Measurements from ENCODE around the gene MSL1.
A peak's percentile ranks its signal among the peaks of the same experiment; 100 is the strongest.

Gene MSL1

GRCh38 chr17:40103688-40104087 is 18.1 kb upstream of the MSL1 start:
- no peak for DNase-seq (ENCODE audit: low read depth in 1 of 2, low spot score in 1 of 2)

GRCh38 chr17:40104594-40105486 is 16.9 kb upstream of the MSL1 start:
- DNase-seq (ENCODE audit: low read depth in 1 of 2, low spot score in 1 of 2) = no peak

DNA sequence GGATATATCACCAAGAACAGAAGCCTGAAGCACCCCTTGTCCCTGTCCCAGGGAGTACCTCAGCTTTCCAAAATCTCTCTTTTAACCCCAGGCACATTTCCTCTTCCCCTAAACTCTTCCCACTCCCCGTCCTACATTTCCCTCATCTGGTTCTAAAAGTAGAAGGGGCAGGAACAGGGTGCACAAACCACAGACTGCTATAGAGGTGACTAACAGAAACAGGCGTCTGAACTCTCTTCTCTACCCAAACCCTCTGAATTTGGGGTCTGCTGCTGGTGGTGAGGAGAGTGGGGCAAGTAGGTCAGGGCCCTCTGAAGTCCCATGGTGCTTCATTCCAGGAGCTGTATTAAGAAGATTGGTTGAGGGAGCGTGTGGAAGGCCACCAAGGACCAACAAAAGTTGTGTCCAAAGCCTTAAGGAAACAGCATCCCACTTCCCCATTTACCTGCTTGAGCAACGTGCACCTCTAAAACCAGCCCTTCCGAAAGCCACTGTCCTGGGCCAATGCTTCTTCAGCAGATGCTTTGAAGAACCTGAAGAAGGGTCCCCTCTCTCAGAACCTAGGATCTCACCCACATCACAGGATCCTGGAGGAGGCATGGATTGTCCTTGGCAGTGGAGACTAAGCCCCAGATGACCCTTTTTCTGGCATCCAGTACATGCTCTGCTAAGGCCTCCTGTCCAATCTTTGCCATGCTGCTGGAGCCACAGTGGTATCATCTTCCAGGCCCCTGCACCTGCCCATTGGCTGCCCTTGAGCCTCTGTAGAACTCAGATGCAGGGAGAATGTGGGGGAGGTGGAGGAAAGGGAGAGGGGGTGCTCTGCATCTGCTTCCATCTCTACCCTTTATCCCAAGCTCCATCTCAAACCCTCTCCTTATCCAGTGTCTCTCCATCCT is 15.7 kb upstream of the MSL1 start:
- no peak for DNase-seq (ENCODE audit: low read depth in 1 of 2, low spot score in 1 of 2)

- no peak for DNase-seq (ENCODE audit: low read depth in 1 of 2, low spot score in 1 of 2)
These were observed 14.8 kb upstream of the MSL1 start for GRCh38 chr17:40106760-40107521.

- no peak for DNase-seq (ENCODE audit: low read depth in 1 of 2, low spot score in 1 of 2)
These were observed 14.1 kb upstream of the MSL1 start for GRCh38 chr17:40107522-40108174.

DNA sequence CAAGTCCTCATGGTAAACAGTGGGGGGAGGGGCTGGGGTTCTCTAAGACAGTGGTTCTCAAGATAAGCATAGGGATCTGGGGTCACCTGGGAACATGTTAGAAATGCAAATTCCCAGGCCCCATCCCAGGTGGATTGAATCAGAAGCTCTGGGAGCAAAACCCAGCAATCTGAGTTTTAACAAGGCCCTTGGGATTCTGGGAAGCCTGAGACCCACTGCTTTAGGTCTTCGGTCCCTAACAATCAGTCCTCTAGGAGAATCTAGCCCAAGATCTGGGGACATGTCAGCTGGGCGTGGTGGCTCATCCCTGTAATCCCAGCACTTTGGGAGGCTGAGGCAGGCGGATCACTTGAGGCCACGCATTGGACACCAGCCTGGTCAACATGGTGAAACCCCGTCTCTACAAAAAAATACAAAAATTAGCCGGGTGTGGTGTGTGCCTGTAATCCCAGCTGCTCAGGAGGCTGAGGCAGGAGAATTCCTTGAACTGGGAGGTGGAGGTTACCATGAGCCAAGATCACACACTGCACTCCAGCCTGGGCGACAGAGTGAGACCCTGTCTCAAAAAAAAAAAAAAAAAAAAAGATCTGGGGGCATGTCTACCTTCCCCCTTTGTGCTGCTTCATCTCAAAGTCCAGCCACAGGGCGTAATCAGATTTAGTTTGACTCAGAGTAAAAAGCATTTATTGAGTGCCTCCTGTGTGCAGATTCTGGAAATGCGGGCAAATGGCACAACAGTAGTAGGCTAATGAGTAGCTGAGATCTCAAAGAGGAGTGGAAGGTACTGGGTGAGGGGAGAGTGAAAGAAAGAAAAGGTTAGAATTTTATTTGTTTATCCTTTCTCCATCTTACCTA is 12.6 kb upstream of the MSL1 start:
- DNase-seq (ENCODE audit: low read depth in 1 of 2, low spot score in 1 of 2) = no peak

- no peak for DNase-seq (ENCODE audit: low read depth in 1 of 2, low spot score in 1 of 2)
These were observed 11.5 kb upstream of the MSL1 start for GRCh38 chr17:40110026-40110845.

DNA sequence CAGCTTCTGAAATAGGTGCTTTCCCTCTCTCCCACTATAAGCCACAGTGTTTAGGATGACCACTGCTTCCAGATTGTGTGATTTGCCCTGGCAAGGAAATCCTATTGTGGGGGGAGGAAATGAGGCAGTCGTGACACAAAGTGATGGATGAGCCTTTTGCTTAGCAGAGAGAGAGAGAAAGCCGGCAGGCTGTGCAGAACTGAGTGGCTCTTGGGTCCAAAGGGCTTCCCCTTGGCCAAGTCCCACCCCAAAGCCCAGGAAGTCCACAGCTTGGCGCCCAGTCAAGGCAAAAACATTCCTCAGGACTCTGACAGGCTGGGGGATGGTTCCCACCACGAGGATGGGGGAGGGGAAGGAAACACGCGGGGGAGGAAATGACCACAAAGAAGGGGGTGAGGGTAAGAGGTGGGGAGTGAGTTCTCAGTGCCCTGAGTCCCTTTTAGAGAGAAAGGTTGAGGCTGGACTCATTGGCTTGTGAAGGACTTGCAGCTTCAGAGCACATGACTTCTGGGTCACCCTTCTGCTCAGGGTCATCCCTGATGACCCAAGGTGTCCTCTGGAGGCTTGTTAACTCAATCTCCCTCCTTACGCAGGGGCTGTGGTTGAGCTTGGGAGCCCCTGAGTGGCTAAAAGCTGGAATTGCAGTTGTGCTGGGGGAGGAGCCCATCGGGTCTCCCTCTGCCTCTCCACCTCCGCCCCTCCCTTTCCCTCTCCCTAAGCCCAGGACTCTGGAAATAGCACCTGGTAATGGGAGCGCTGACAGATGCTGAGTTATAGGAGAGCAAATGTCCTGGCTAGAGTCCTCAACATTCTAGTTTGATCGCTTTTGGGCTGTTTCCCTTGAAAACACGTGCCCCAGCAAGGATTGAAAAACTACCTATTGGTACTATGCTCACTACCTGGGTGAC is 10.3 kb upstream of the MSL1 start:
- peak in 1 of 2 donors; percentile 65 for DNase-seq (ENCODE audit: low read depth in 1 of 2, low spot score in 1 of 2)

GRCh38 chr17:40112191-40112711 is 9.5 kb upstream of the MSL1 start:
- no peak for DNase-seq (ENCODE audit: low read depth in 1 of 2, low spot score in 1 of 2)

DNA sequence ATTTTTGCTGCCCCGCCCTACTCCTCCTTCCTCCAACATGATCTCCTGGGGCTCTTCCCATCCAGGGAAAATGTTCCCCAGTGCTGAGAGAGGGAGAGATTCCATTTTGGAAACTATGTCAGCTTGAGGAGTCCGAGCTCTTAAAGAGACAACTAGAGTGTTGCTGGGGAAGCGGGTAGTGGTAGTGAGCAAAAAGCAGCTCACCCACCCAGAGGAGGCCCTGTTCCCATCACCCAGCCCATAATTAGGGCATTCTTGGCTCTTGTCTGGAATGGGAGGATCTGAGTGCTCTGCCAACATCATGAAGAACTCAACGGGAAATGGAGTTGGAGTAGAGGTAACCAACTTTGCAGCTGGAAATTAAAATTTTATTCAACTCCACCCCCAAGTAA is 9.1 kb upstream of the MSL1 start:
- DNase-seq (ENCODE audit: low read depth in 1 of 2, low spot score in 1 of 2) = no peak

DNA sequence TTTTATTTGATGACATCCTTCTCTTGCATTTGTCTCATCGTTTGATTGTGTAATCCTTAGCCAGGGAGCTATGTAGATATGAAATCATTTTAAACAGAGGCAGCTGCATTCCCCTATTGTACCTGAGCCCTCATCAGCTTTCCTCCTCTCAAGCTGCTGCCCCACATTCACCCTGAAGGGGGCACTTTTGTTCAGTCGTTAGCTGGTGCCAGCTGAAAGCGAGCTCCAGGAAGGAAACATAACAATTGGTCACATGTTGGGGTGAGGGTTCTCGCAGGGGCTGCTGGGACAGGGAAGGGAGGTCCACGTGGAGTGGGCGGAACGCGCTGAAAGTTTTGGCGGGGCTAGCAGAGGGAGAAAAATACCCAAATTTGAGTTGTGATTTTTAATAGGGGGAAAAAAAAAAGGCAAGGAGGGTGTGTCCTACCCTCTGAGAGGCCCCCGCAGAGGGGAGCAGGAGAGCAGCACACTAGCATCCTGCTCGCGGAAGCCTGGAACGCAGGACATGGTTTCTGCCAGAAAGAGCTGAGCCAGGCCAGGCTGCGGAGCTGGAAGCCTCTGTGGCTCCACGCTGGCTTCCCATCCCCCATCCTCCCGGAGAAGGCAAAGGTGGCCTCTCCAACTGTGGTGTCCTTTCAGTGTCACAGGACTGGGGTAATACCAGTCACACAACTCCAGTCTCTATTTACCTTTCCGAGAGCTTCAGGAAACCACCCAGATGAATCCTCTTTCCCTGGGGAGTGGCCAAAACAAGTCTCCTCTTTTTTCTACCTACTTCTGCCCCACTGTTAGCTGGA is 8.5 kb upstream of the MSL1 start:
- DNase-seq (ENCODE audit: low read depth in 1 of 2, low spot score in 1 of 2) = peak; percentile 75 to 94

DNA sequence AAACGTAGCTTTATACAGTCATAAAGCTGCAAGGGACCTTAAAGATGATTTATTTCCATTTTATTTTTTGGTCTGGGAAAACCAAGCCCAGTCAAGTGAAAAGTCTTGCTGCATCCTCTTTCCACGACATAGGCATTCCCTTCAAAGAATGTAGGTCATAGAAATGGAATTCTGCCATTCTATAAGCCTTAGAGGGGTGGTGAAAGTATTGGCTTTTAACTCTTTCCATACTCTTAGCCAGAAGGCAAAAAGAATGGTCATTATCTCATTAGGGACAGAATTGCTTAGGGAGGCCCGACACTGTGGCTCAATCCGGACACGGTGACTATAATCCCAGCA is 7.9 kb upstream of the MSL1 start:
- no peak for DNase-seq (ENCODE audit: low read depth in 1 of 2, low spot score in 1 of 2)

DNA sequence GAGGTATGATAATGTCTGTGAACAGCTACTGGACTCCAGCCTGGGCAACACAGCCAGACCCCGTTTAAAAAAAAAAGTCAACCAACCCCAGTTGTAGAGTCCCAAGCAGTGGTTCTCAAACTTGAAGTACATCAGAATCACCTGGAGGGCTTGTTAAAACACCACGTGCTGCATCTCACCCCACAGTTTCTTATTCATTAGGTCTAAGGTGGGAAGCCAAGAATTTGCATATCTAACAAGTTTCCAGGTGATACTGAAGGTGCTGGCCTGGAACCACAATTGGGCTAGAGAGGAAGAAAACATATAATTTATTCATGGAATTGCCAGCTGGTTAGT is 6.7 kb upstream of the MSL1 start:
- DNase-seq (ENCODE audit: low read depth in 1 of 2, low spot score in 1 of 2) = no peak

DNA sequence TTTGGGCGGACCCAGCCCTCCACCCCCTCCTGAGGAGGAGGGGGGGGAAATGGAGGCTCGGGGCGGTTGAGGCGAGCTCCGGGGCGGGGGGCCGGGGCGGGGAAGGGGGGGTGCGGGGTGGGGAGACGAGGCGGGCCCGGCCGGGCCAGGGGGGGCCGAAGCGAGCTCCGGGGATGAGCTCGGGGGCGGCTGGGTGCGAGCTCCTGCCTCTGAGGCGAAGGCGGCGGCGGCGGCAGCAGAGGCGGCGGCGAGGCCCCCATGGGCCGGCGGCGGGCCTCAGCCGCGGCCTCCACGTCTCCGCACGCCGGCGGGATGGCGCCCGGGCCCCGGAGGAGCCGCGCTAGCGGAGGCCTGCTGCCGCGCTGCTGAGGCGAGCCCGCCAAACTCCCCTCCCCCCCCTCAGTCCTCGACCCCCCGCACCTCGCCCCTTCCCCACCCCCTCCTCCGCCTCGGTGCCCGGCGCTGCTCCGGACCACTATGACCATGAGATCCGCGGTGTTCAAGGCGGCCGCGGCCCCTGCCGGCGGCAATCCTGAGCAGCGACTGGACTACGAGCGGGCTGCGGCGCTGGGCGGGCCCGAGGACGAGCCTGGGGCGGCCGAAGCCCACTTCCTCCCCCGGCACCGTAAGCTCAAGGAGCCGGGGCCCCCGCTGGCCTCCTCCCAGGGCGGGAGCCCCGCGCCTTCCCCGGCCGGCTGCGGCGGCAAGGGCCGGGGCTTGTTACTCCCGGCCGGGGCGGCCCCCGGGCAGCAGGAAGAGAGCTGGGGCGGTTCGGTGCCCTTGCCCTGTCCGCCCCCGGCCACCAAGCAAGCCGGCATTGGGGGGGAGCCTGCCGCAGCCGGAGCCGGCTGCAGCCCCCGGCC is 596 bp downstream of the MSL1 start:
- no peak for DNase-seq (ENCODE audit: low read depth in 1 of 2, low spot score in 1 of 2)

- DNase-seq (ENCODE audit: low read depth in 1 of 2, low spot score in 1 of 2) = peak; percentile 34 to 40
These were observed 1.4 kb downstream of the MSL1 start for GRCh38 chr17:40122999-40123810.

DNA sequence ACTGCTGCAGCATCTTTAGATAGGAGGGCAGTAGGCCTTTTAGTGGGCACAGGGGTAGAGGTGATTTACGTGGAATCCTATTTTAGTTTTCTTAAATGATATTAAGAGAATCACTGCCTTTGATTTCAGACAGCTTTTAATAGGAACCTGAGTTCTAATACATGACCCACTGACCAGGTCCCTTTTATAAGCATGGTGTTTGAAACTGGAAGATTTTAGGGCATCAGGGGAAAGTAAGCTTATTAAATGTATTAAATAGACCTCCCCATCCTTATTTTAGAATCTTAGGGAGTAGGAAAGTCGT is 2.0 kb downstream of the MSL1 start:
- no peak for DNase-seq (ENCODE audit: low read depth in 1 of 2, low spot score in 1 of 2)

Measured in activated CD4-positive, alpha-beta T cell treated with anti-CD3 and anti-CD28 coated beads, Interleukin-2, amount 50 U/mL, for 24 hours (primary cell).